Mesothelial cell of epicardium (in vitro differentiated cells): Measurements from ENCODE around the gene APLF. TPM values are rescaled to one million over a fixed set of nuclear protein-coding genes. Genes with fewer than 3 reads are reported as not detected.
"Not testable (repeated sequence)": the region's sequence is repeated elsewhere in the genome, so short reads cannot be mapped to it uniquely, and the experiment has no call there.

Source experiments
- DNase-seq, 2 experiments: peaks; one replicate each; pipeline ENCODE4 v3.0.0; 2021; ENCODE audit warnings: low spot score in 2 of 2; ENCODE audit not compliant: unreplicated experiment in 2 of 2
- H3K27ac Mint-ChIP-seq: 2 replicates; pipeline ENCODE4 v1.8.0; 2021; ENCODE audit warnings: mixed read lengths
- H3K27me3 Mint-ChIP-seq: 2 replicates; pipeline ENCODE4 v1.8.0; 2021; ENCODE audit warnings: low read depth, mixed read lengths
- H3K36me3 Mint-ChIP-seq: 2 replicates; pipeline ENCODE4 v1.8.0; 2021; ENCODE audit warnings: mixed read lengths
- H3K4me1 Mint-ChIP-seq: 2 replicates; pipeline ENCODE4 v1.8.0; 2021; ENCODE audit warnings: mixed read lengths
- H3K4me3 Mint-ChIP-seq: 2 replicates; pipeline ENCODE4 v1.8.0; 2021; ENCODE audit warnings: mild to moderate bottlenecking, moderate library complexity, mixed read lengths
- H3K9me3 Mint-ChIP-seq: 2 replicates; pipeline ENCODE4 v1.8.0; 2021; ENCODE audit warnings: mixed read lengths
- CTCF ChIP-seq: fragments of 200-600 bp; sonication (generic); IDR thresholded peaks from one replicate; pipeline ENCODE4 v1.5.0; 2021; ENCODE audit warnings: antibody characterized with exemption; ENCODE audit not compliant: unreplicated experiment
- total RNA-seq: library from RNA; stranded (reverse); gene quantifications from 3 replicates; pipeline ENCODE4 v1.2.1, GENCODE V29; 2021

Gene APLF
- total RNA-seq, 1 donor from 2014 or later = 6.7 TPM

GRCh38 chr2:68516051-68516955 is 48.9 kb downstream of the APLF start:
- TF ChIP-seq CTCF = no peak
- no peak overlapping the region for H3K4me3 Mint-ChIP-seq

GRCh38 chr2:68519236-68519635 is 51.9 kb downstream of the APLF start:
- no peak overlapping the region for H3K27ac Mint-ChIP-seq
- H3K9me3 Mint-ChIP-seq = peaks cover 6% of the 10 kb centered on the region
- no peak for TF ChIP-seq CTCF
- no peaks in the 10 kb centered on the region for H3K27me3 Mint-ChIP-seq
- no peaks in the 10 kb centered on the region for H3K4me1 Mint-ChIP-seq
- H3K4me3 Mint-ChIP-seq = no peak overlapping the region
- no peak for DNase-seq
- H3K36me3 Mint-ChIP-seq = peaks cover 5% of the 10 kb centered on the region

More at GRCh38 chr2:68516051-68516955, 48.9 kb downstream of the APLF start:
- Mint-ChIP-seq H3K27ac (no peak overlapping the region), H3K27me3 (no peaks in the 10 kb centered on the region), H3K36me3 (peaks cover 8% of the 10 kb centered on the region), H3K9me3 (peaks cover 11% of the 10 kb centered on the region), H3K4me1 (no peaks in the 10 kb centered on the region)
- no peak for DNase-seq

- Mint-ChIP-seq H3K4me3 (no peak overlapping the region), H3K9me3 (no peaks in the 10 kb centered on the region), H3K27ac (no peak overlapping the region), H3K4me1 (no peaks in the 10 kb centered on the region), H3K27me3 (no peaks in the 10 kb centered on the region), H3K36me3 (peaks cover 2% of the 10 kb centered on the region)
- no peak for DNase-seq
- no peak for TF ChIP-seq CTCF
Measured at GRCh38 chr2:68521037-68521436, 53.7 kb downstream of the APLF start.

GRCh38 chr2:68526943-68527342 is 59.6 kb downstream of the APLF start:
- H3K9me3 Mint-ChIP-seq, H3K4me3 Mint-ChIP-seq, H3K4me1 Mint-ChIP-seq, H3K27me3 Mint-ChIP-seq, H3K27ac Mint-ChIP-seq, DNase-seq: not testable (repeated sequence)
- peaks cover 15% of the 10 kb centered on the region for H3K36me3 Mint-ChIP-seq

- DNase-seq, H3K27ac Mint-ChIP-seq, H3K9me3 Mint-ChIP-seq, H3K4me1 Mint-ChIP-seq, H3K4me3 Mint-ChIP-seq, H3K27me3 Mint-ChIP-seq: not testable (repeated sequence)
- peaks cover 15% of the 10 kb centered on the region for H3K36me3 Mint-ChIP-seq
Measured at GRCh38 chr2:68527343-68528081, 60.1 kb downstream of the APLF start.

GRCh38 chr2:68529156-68529555 is 61.8 kb downstream of the APLF start:
- DNase-seq, H3K4me3 Mint-ChIP-seq, H3K27me3 Mint-ChIP-seq, H3K9me3 Mint-ChIP-seq, H3K27ac Mint-ChIP-seq, H3K4me1 Mint-ChIP-seq: not testable (repeated sequence)
- peaks cover 18% of the 10 kb centered on the region for H3K36me3 Mint-ChIP-seq

- H3K27me3 Mint-ChIP-seq, H3K27ac Mint-ChIP-seq, H3K4me3 Mint-ChIP-seq, H3K9me3 Mint-ChIP-seq, DNase-seq, H3K4me1 Mint-ChIP-seq: not testable (repeated sequence)
- peaks cover 18% of the 10 kb centered on the region for H3K36me3 Mint-ChIP-seq
Measured at GRCh38 chr2:68529651-68530050, 62.3 kb downstream of the APLF start.
